Uterus (tissue), 4 donors: ENCODE results near the gene ERMARD. TPM values are rescaled to one million over a fixed set of nuclear protein-coding genes. Genes with fewer than 3 reads are reported as not detected.

ENCODE experiments used
- DNase-seq, 2 donors: peaks; one replicate each; pipeline ENCODE4 v3.0.0-alpha.2; 2019 to 2020
- H3K27ac ChIP-seq, 2 donors: fragments of 200-600 bp; sonication (generic); 1 replicate in 1 of 2; 2 replicates in 1 of 2; pipeline ENCODE4 v1.5.1; 2016 to 2018
- H3K27me3 ChIP-seq, 2 donors: fragments of 200-600 bp; sonication (generic); one replicate each; pipeline ENCODE4 v1.5.1; 2018 to 2019; ENCODE audit warnings: control low read depth in 1 of 2
- H3K36me3 ChIP-seq, 2 donors: fragments of 200-600 bp; sonication (generic); one replicate each; pipeline ENCODE4 v1.5.1; 2019; ENCODE audit warnings: control low read depth in 1 of 2
- H3K4me1 ChIP-seq, 2 donors: fragments of 200-600 bp; sonication (generic); one replicate each; pipeline ENCODE4 v1.5.1; 2018 to 2019; ENCODE audit warnings: control low read depth in 1 of 2
- H3K4me3 ChIP-seq, 2 donors: fragments of 200-600 bp; sonication (generic); 1 replicate in 1 of 2; 2 replicates in 1 of 2; pipeline ENCODE4 v1.5.1; 2018 to 2019; ENCODE audit warnings: mild to moderate bottlenecking in 1 of 2
- H3K9me3 ChIP-seq, 2 donors: fragments of 200-600 bp; sonication (generic); one replicate each; pipeline ENCODE4 v1.5.1; 2019; ENCODE audit warnings: control low read depth in 1 of 2
- CTCF ChIP-seq, 4 experiments: fragments of 200-600 bp in 2 of 4; fragments of 450-650 bp in 2 of 4; sonication (generic) in 2 of 4; IDR thresholded peaks; one replicate each; pipeline ENCODE4 v1.5.1; 2016 to 2019; ENCODE audit warnings: antibody characterized with exemption in 4 of 4, mild to moderate bottlenecking in 2 of 4, moderate library complexity in 1 of 4
- POLR2A ChIP-seq, 2 donors: fragments of 450-650 bp; IDR thresholded peaks; one replicate each; pipeline ENCODE4 v1.6.1; 2016; ENCODE audit warnings: antibody characterized with exemption in 2 of 2, mild to moderate bottlenecking in 1 of 2, moderate library complexity in 1 of 2
- intact Hi-C: fragments of 100-400 bp; cut with DNase I; formaldehyde crosslinking; loops from one replicate; pipeline ENCODE4 v1.15.1; 2023; ENCODE audit warnings: low total_unique reads
- total RNA-seq, 4 donors: library from RNA; depleted of rRNA in 3 of 4; stranded (reverse); fragments of >200 nt in 3 of 4; gene quantifications; one replicate each; pipeline versions ENCODE4 v1.1.0 to v1.2.4, GENCODE V29; 2014 to 2023
- donor health status: DM: yes; HTN: yes; CAD: no.

Gene ERMARD
- total RNA-seq, 4 donors from 2014 or later, result 13.5 to 37.1 (median 28.6) TPM

DNA sequence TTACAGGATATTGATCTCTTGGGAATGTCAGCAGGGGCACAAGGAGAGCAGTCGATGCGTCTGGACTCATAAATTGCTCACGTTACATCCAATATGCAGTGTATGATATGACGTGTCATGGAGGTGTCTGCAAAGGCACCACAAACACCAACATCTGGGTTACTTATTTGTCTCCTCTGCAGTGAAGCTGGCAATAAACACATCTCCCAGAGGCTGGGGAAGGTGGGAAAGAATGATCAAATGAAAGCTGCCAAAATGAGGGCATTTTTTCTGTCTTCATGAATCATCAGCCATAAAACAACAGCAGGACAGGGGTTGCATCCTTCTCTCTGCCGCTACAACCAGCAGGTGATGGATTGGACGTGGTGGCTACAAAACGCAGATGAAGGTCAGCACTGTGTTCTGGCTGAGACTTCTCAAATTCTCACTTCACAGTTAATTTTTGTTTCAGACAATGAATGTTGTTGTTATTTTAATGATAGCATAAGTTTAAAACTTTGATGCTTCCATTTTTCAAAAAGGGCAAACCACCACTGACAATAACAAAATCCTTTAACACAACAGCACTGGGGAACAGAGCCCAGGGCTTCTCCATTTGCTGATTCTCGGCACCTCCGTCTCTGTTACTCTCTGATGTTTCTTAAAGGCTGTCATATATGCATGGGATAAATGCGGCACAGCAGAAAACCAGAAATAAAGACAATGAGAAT, 47.5 kb downstream of the ERMARD start:
- no peaks in the 10 kb centered on the region for H3K36me3 ChIP-seq
- no peak overlapping the region for H3K4me3 ChIP-seq
- no peaks in the 10 kb centered on the region for H3K27me3 ChIP-seq
- TF ChIP-seq POLR2A (IDR thresholded peaks at IDR 0.05) (no peak), CTCF (IDR thresholded peaks at IDR 0.05) (no peak)
- H3K27ac ChIP-seq, result no peak overlapping the region
- intact Hi-C loops, result no loop called here
- no peaks in the 10 kb centered on the region for H3K9me3 ChIP-seq
- H3K4me1 ChIP-seq, result no peaks in the 10 kb centered on the region
- no peak for DNase-seq

- H3K27ac ChIP-seq, result no peak overlapping the region
Measured at GRCh38 chr6:169799474-169799926, 48.1 kb downstream of the ERMARD start.

GRCh38 chr6:169800116-169800667, 48.8 kb downstream of the ERMARD start:
- Histone ChIP-seq H3K27ac (no peak overlapping the region), H3K4me1 (no peaks in the 10 kb centered on the region), H3K27me3 (no peaks in the 10 kb centered on the region), H3K36me3 (no peaks in the 10 kb centered on the region), H3K9me3 (no peaks in the 10 kb centered on the region), H3K4me3 (no peak overlapping the region)
- DNase-seq, result no peak
- intact Hi-C loops, result no loop called here
- TF ChIP-seq CTCF (IDR thresholded peaks at IDR 0.05), result no peak
- no peak for TF ChIP-seq POLR2A (IDR thresholded peaks at IDR 0.05)

More at GRCh38 chr6:169799474-169799926, 48.1 kb downstream of the ERMARD start:
- intact Hi-C loops, result no loop called here
- H3K4me1 ChIP-seq, result no peaks in the 10 kb centered on the region
- H3K4me3 ChIP-seq, result no peak overlapping the region
- no peak for DNase-seq
- no peaks in the 10 kb centered on the region for H3K9me3 ChIP-seq
- no peaks in the 10 kb centered on the region for H3K27me3 ChIP-seq
- H3K36me3 ChIP-seq, result no peaks in the 10 kb centered on the region
- TF ChIP-seq CTCF (IDR thresholded peaks at IDR 0.05) (no peak), POLR2A (IDR thresholded peaks at IDR 0.05) (no peak)

GRCh38 chr6:169800668-169801395, 49.4 kb downstream of the ERMARD start:
- intact Hi-C loops, result no loop called here
- TF ChIP-seq CTCF (IDR thresholded peaks at IDR 0.05), result no peak
- TF ChIP-seq POLR2A (IDR thresholded peaks at IDR 0.05), result no peak
- no peaks in the 10 kb centered on the region for H3K27me3 ChIP-seq
- no peaks in the 10 kb centered on the region for H3K36me3 ChIP-seq
- H3K9me3 ChIP-seq, result no peaks in the 10 kb centered on the region
- no peak overlapping the region for H3K4me3 ChIP-seq
- H3K4me1 ChIP-seq, result no peaks in the 10 kb centered on the region
- no peak for DNase-seq
- H3K27ac ChIP-seq, result no peak overlapping the region
